Stimulated activated CD8-positive, alpha-beta memory T cell treated with anti-CD3 and anti-CD28 coated beads, Interleukin-4, amount 100 ng/mL, for 24 hours (primary cell): ENCODE measurements around the gene PHACTR4.
"Not testable (repeated sequence)": the region's sequence is repeated elsewhere in the genome, so short reads cannot be mapped to it uniquely, and the experiment has no call there.

Experiments
- DNase-seq: peaks from one replicate; pipeline ENCODE4 v3.0.0-alpha.2; 2020; ENCODE audit warnings: low read depth

Gene PHACTR4

DNA sequence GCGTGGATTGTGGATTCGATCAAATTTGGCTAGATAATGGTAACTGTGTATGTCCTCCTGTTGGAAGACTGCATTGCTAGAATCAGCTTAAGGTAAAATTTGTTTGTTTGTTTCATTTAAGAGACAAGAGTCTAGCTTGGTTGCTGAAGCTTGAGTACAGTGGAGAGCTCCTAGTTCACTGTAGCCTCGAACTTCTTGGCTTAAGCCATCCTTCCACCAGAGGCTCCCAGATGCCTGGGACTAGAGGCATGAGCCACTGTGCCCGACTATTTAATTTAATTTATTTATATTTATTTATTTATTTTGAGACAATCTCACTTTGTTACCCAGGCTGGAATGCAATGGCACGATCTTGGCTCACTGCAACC lies 1.5 kb downstream of the PHACTR4 start:
- no peak for DNase-seq

GRCh38 chr1:28373450-28373849 lies 3.9 kb downstream of the PHACTR4 start:
- not testable (repeated sequence) for DNase-seq

GRCh38 chr1:28374297-28374696 lies 4.8 kb downstream of the PHACTR4 start:
- DNase-seq, result no peak

DNA sequence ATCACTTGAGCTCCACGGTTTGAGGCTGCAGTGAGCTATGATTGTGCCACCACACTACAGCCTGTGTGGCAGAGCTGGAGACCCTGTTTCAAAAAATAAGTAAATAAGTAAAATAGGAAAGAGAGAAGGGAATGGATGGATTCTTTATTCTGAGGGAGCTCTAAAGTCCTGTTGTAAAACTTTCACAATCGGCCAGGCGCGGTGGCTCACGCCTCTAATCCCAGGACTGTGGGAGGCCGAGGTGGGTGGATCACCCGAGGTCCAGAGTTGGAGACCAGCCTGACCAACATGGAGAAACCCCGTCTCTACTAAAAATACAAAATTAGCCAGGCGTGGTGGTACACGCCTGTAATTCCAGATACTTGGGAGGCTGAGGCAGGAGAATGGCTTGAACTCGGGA lies 6.1 kb downstream of the PHACTR4 start:
- DNase-seq, result not testable (repeated sequence)

GRCh38 chr1:28376195-28376594 lies 6.7 kb downstream of the PHACTR4 start:
- not testable (repeated sequence) for DNase-seq

- no peak for DNase-seq
These were observed 9.4 kb downstream of the PHACTR4 start for GRCh38 chr1:28378906-28379305.

- no peak for DNase-seq
These were observed 10.9 kb downstream of the PHACTR4 start for GRCh38 chr1:28380394-28380793.

DNA sequence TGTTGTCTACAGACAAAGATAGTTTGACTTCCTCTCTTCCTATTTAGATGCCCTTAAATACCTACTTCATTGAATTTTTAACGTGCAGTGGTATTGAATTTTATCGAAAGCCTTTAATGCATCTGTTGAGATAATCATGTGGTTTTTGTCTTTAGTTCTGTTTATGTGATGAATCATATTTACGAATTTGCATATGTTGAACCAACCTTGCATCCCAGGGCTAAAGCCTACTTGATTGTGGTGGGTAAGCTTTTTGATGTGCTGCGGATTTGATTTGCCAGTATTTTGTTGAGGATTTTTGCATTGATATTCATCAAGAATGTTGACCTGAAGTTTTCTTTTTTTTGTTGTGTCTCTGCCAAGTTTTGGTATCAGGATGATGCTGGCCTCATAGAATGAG lies 14.2 kb downstream of the PHACTR4 start:
- DNase-seq, result not testable (repeated sequence)

DNA sequence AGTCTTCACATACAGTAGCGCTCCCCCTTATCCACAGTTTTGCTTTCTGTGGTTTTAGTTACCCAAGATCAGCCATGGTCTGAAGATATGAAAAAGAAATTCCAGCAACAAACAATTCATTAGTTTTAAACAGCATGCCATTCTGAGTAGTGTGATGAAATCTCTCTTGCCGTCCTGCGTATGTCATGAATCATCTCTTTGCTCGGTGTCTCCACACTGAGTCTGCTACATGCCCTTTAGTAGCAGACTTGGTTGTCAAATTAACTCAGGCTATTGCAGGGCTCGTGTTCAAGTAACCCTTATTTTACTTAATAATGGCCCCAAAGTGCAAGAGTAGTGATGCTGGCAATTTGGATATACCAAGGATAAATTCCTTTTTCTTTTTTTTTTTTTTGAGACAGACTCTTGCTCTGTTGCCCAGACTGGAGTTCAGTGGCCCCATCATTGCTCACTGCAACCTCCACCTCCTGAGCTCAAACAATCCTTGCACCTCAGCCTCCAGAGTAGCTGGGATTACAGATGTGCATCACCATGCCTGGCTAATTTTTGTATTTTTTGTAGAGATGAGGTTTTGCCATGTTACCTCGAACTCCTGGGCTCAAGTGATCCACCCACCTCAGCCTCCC lies 22.6 kb downstream of the PHACTR4 start:
- no peak for DNase-seq

GRCh38 chr1:28394136-28394535 lies 24.6 kb downstream of the PHACTR4 start:
- no peak for DNase-seq

DNA sequence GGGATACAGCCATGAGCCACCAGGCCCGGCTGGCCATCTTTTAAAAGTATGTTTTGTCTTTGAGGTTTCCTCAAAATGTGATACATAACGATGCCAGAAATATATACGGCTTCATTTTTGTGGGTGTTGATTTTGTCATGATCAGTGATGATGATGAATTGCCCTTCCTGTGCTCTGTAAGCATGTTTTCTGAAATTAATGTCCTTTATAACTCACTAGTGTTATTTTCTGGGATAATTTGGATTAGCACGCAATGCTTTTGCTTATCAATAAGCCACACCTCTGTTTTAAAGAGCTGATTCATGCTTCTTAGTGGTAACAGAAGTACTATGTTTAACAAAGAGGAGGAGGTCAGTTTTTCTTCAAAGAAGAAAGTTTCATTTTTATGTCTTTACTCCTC lies 25.6 kb downstream of the PHACTR4 start:
- DNase-seq, result no peak

DNA sequence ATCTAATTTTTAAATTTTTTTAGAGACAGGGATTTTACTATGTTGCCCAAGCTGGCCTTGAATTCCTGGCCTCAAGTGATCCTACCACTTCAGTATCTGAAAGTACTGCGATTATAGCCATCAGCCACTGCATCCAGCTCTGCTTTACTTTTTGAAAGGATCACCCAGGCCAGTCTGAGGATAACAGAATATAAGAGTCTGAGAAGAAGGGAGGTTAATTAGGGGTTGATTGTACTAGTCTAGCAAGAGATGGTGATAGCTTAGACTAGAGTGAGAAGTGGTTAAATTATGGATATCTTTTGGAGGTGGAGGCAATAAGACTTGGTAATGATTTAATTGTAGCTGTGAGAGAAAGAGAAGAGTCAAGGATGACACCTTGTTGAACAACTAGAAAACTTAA lies 32.2 kb downstream of the PHACTR4 start:
- DNase-seq, result no peak

DNA sequence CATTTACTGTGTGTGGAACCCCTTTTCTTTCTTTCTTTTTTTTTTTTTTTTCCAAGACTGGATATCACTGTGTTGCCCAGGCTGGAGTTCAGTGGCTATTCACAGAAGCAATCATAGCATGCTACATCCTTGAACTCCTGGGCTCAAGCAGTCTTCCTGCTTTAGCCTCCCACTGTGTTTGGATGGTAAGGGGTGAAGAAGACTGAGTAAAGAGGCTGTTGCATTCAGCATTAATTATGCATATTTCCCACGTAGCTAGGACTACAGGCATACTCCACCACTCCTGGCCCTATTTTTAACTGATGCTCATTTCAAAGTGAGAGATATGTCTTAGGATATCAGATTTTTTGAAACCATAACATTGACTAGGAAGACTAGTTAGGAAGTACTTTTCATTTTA lies 39.5 kb downstream of the PHACTR4 start:
- DNase-seq, result no peak

GRCh38 chr1:28411656-28412055 lies 42.1 kb downstream of the PHACTR4 start:
- DNase-seq, result no peak

- no peak for DNase-seq
These were observed 43.2 kb downstream of the PHACTR4 start for GRCh38 chr1:28412731-28413130.

GRCh38 chr1:28416509-28417194 lies 47.1 kb downstream of the PHACTR4 start:
- DNase-seq, result no peak

DNA sequence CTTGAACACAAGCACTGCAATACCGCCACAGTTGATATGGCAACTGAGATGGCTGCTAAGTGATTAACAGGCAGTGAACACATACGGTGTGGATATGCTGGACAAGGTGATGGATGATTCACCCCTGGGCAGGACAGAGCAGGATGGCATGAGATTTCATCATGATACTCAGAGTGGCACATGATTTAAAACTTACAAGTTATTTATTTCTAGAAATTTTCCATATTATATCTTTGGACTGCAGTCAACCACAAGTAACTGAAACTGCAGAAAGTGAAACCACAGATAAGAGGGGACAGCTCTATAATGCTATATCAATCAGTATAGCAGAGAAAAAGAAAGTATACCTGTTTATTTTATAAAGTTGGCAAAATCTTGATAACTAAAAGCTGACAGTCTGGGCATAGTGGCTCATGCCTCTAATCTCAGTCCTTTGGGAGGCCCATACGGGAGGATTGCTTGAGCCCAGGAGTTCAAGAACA lies 47.9 kb downstream of the PHACTR4 start:
- DNase-seq, result no peak

- no peak for DNase-seq
These were observed 48.5 kb downstream of the PHACTR4 start for GRCh38 chr1:28417926-28418637.

DNA sequence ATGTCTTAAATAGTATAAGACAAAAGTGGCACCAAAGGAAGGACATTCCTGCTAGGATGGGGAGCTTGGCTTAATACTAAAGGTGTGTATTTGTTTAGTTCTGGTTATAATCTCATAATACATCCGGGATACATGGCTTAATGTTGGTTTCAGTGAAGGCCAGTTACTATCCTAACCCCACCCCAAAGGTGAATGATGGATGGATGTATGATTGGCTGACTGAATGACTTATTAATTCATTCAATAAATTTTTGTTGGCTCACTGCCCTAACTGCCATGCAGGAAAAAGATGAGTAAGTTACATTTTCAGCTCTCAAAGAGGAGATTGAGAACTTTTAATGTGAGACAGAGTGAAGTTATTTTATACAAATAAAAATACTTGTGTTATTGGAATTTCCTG lies 52.2 kb downstream of the PHACTR4 start:
- DNase-seq, result no peak

GRCh38 chr1:28426831-28427230 lies 57.3 kb downstream of the PHACTR4 start:
- no peak for DNase-seq

DNA sequence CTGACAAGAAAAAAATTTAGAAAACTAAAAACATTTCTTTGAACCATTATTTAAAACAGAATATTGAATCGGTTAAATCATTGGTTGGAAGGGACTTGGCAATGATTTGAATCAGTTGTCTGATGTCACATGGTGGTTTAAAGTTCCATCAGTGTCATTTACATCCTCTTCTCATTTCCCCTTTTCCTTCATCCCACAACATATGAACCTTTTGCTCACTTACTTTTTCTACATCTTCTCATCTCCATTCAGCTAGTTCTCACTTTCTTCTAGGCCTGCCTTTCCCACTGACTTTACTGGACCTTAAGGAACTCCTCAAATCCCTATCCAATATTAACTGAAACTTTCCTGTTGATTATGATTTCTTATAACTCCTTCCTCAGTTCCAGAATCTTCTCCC lies 58.5 kb downstream of the PHACTR4 start:
- no peak for DNase-seq

DNA sequence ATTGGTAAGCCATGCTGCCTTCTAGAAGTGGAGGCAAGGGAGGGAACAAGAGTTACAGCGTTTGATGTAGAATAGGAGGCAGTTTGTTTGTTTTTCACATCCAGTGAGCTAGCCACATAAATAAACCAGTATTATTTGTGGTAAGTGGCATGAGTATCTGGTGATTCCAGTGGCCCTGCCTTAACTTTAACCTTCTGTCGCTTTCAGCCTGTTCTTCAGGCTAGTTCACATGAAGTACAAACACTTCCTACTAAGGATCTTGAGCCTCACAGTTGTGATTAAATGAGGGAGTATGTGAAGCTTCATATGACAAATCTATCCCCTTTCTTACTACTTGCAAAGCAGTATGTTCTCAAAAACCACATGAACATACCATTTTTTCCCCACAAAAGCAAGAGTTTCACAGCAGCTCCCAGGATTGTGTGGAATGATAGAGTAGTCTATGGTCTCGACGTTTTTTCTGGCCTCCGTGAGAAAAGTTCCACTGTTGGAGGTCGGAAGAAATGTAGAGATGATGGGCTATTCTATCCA lies 59.5 kb downstream of the PHACTR4 start:
- no peak for DNase-seq

- DNase-seq, result no peak
These were observed 66.8 kb downstream of the PHACTR4 start for GRCh38 chr1:28436211-28436769.
